ENCODE results near the gene PRKCA.

The PRKCA gene

DNA sequence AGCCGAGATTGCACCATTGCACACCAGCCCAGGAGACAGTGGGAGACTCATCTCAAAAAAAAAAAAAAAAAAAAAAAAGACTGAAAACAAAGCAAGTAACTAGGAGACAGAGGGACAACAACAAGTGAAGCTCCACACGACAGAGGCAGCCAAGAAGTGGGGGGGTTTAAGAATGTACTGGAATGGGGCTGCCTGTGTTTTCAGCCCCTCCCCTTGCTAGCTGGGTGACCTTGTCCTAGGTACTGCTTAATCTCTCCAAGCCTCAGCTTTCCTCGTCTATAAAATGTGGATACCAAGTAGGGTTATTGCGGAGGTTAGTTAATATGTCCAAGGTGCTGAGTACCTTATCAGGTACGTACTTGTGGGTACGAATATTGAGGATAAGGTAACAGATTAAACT, 368.7 kb downstream of the PRKCA start:
- H3K27ac ChIP-seq, result no peak overlapping the region
- TF ChIP-seq ZFX (IDR thresholded peaks at IDR 0.05; ENCODE audit: borderline replicate concordance), result no peak
- TF ChIP-seq, protein P1, sequence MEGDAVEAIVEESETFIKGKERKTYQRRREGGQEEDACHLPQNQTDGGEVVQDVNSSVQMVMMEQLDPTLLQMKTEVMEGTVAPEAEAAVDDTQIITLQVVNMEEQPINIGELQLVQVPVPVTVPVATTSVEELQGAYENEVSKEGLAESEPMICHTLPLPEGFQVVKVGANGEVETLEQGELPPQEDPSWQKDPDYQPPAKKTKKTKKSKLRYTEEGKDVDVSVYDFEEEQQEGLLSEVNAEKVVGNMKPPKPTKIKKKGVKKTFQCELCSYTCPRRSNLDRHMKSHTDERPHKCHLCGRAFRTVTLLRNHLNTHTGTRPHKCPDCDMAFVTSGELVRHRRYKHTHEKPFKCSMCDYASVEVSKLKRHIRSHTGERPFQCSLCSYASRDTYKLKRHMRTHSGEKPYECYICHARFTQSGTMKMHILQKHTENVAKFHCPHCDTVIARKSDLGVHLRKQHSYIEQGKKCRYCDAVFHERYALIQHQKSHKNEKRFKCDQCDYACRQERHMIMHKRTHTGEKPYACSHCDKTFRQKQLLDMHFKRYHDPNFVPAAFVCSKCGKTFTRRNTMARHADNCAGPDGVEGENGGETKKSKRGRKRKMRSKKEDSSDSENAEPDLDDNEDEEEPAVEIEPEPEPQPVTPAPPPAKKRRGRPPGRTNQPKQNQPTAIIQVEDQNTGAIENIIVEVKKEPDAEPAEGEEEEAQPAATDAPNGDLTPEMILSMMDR (IDR thresholded peaks at IDR 0.05), result no peak

DNA sequence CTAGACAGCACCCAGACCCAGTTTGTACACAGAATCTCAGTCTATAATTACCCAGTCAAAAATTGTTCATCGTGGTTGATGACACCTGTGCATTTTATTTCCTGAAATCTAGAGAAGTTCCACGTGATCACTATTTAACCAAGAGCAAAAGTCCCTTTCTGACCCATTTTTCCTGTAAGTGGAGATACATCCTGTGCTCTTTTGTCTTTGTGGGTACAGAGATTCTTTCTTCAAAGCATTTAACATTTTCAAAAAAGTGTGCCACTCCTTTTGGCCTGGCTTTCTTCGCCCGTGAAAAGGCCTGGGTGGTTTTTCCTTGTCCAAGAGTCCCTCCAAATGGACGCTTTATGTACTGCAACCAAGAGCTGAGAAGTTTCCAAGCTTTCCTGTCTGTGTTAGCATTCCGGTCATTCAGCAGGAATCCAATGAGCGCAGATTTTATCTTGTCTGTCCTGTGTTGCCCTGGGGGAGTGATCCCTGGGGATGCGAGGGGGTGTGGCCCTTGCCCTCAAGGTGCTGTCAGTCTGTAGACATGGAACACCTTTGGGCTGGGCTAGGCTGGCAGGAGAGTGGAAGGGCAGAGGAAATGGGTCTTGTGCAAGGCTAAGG, 371.4 kb downstream of the PRKCA start:
- H3K27ac ChIP-seq, result no peak overlapping the region

DNA sequence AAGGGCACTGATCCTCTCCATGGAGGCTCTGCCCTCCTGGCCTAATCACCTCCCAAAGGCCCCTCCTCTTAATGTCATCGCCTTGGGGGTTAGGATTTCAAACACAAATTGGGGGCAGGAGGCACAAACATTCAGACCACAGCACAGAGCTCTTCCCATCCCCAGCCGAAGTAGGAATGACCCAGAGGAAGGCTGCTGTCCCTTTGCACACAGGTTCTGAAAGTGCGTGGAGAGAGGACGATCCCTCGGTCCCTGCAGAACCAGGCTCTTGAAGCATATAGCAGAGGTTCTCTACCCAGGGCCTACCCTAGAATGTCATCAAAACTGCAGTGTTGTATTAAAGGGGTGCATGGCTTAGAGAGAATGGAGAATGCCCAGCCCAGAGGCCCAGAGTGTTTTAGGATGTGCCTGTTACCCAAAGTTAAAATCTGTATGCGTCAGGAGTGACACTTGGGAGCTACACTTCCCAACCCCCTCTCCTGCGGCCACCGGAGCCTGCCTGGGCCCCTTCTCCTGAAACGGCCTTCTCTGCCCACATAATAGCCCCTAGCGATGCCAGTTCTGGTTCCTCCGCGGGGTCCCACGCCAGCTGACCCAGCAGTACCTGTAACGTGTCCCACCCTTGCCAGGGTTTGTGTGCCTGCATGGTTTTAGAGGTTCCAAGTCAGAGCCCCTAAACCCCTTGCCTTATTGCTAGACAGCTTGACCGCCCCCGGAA, 373.0 kb downstream of the PRKCA start:
- H3K27ac ChIP-seq, result peak overlapping the region; percentile 87
- TF ChIP-seq ZFX (IDR thresholded peaks at IDR 0.05; ENCODE audit: borderline replicate concordance), result no peak
- TF ChIP-seq, protein P1 (IDR thresholded peaks at IDR 0.05), result no peak

More for the DNA sequence above, 371.4 kb downstream of the PRKCA start:
- no peak for TF ChIP-seq ZFX (IDR thresholded peaks at IDR 0.05; ENCODE audit: borderline replicate concordance)
- TF ChIP-seq, protein P1 (IDR thresholded peaks at IDR 0.05), result peak; percentile 78

DNA sequence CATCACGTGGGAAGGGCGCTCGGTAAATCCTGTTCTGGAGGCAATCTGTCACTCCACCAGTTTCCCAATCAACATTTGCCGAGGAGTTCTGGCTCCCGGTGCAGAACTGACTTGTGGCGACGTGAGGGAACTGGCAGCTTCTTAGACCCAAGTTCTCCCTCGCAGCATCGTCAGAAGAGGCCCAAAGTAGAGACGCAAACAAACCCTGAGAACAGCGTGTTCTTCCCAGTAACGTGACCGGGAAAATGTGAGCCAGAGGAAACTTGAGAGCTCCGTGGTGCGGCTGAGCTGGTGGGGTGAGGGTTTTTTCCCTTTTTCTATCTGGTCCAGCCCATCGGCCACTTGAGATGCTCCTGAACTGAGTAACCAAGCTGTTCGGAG, 373.6 kb downstream of the PRKCA start:
- peak overlapping the region; percentile 87 for H3K27ac ChIP-seq
- no peak for TF ChIP-seq ZFX (IDR thresholded peaks at IDR 0.05; ENCODE audit: borderline replicate concordance)
- TF ChIP-seq, protein P1 (IDR thresholded peaks at IDR 0.05), result no peak

DNA sequence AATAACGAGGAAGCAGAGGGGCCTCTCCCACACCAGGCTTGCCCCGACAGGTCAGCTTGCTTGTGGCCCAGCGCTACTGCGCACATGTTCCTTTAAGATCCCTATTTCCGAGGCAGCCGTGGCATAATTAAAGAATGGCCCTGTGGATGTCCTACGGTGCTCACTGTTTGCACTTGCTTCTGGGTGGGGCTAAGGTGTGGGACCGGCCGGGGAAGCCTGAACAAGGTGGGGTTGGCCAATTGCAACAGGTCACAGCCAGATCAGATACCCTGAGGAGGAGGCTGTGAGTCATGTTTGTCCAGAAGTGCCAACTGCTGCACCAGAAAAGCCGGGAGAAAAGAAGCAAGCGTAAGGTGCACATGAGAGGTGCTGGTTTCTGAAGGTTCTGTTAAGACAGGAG, 374.0 kb downstream of the PRKCA start:
- H3K27ac ChIP-seq, result peak overlapping the region; percentile 87
- TF ChIP-seq, protein P1 (IDR thresholded peaks at IDR 0.05), result no peak
- no peak for TF ChIP-seq ZFX (IDR thresholded peaks at IDR 0.05; ENCODE audit: borderline replicate concordance)

DNA sequence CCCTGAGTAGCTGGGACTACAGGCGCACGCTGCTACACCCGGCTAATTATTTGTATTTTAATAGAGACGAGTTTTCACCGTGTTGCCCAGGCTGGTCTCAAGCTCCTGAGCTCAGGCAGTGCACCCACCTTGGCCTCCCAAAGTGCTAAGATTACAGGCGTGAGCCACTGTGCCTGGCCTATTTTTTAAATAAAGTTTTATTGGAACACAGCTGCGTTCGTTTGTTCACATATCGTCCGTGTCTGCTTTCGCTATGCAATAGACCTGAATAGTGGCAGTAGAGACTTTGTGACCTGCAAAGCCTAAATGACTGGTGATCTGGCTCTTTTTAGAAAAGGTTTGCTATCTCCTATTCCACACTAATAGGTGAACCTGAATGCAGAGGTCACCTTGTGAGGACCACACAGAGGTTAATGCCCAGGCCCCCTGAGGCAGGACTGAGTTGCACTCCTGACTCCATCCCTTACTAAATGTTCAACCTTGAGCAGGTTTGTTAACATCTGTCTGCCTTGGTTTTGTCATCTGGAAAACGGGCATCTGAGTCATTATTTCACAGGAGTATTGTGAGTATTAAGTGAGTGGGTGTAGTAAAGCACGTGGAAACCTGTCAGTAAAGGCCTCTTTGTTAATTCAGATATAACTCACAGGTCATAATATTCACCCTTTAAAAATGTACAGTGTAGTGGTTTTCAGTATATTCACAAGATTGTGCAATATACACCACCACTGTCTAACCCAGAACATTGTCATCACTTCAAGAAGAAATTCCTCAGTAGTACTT, 375.0 kb downstream of the PRKCA start:
- H3K27ac ChIP-seq, result peak overlapping the region; percentile 87
- no peak for TF ChIP-seq ZFX (IDR thresholded peaks at IDR 0.05; ENCODE audit: borderline replicate concordance)
- TF ChIP-seq, protein P1 (IDR thresholded peaks at IDR 0.05), result no peak
